Loucy (cell line): ENCODE data around the gene XPNPEP1.

Experiments used
- H2AFZ ChIP-seq: fragments of 200-600 bp; sonication (generic); 2 replicates; pipeline ENCODE4 v1.6.0; 2016; ENCODE audit warnings: antibody characterized with exemption, mild to moderate bottlenecking, low read length, moderate library complexity
- H3F3A ChIP-seq: fragments of 200-600 bp; 2 replicates; pipeline ENCODE4 v1.6.0; 2016; ENCODE audit warnings: antibody characterized with exemption, low read depth, mild to moderate bottlenecking
- H3K27me3 ChIP-seq: fragments of 200-600 bp; sonication (generic); 2 replicates; pipeline ENCODE4 v1.6.1; 2014; ENCODE audit warnings: low read length, mild to moderate bottlenecking; ENCODE audit not compliant: insufficient read depth, poor library complexity, severe bottlenecking
- H3K36me3 ChIP-seq: fragments of 200-600 bp; sonication (generic); 2 replicates; pipeline ENCODE4 v1.6.1; 2016; ENCODE audit warnings: low read length; ENCODE audit not compliant: insufficient read depth
- H3K4me1 ChIP-seq: fragments of 200-600 bp; sonication (generic); 2 replicates; pipeline ENCODE4 v1.5.1; 2014; ENCODE audit warnings: low read length, mild to moderate bottlenecking; ENCODE audit not compliant: insufficient read depth, poor library complexity, severe bottlenecking
- H3K4me2 ChIP-seq: fragments of 200-600 bp; sonication (generic); 2 replicates; pipeline ENCODE4 v1.6.0; 2014; ENCODE audit warnings: antibody characterized with exemption, low read length, low read depth, mild to moderate bottlenecking; ENCODE audit not compliant: poor library complexity, severe bottlenecking
- H3K4me3 ChIP-seq: fragments of 200-600 bp; sonication (generic); 2 replicates; pipeline ENCODE4 v1.5.1; 2014; ENCODE audit warnings: low read length, mild to moderate bottlenecking, mixed read lengths; ENCODE audit not compliant: poor library complexity, severe bottlenecking
- H3K79me2 ChIP-seq: fragments of 200-600 bp; sonication (generic); 2 replicates; pipeline ENCODE4 v1.6.1; 2014; ENCODE audit warnings: low read length; ENCODE audit not compliant: insufficient read depth
- H3K9ac ChIP-seq: fragments of 200-600 bp; sonication (generic); 2 replicates; pipeline ENCODE4 v1.6.0; 2014; ENCODE audit warnings: mild to moderate bottlenecking, low read depth, low read length, moderate library complexity; ENCODE audit not compliant: poor library complexity, severe bottlenecking
- H3K9me2 ChIP-seq: fragments of 200-600 bp; sonication (generic); replicated peaks from 2 replicates; pipeline ENCODE4 v1.6.1; 2016; ENCODE audit warnings: low read depth, low read length, mixed read lengths
- H3K9me3 ChIP-seq: fragments of 200-600 bp; sonication (generic); 2 replicates; pipeline ENCODE4 v1.6.1; 2014; ENCODE audit warnings: mild to moderate bottlenecking, antibody characterized with exemption, low read length, low read depth; ENCODE audit not compliant: insufficient read depth
- H4K20me1 ChIP-seq: fragments of 200-600 bp; sonication (generic); 2 replicates; pipeline ENCODE4 v1.6.0; 2014; ENCODE audit warnings: antibody characterized with exemption, low read length, mild to moderate bottlenecking; ENCODE audit not compliant: insufficient read depth, poor library complexity, severe bottlenecking
- EZH2phosphoT487 ChIP-seq: fragments of 200-600 bp; IDR thresholded peaks from 2 replicates; pipeline ENCODE4 v1.6.1; 2018; ENCODE audit warnings: antibody characterized with exemption, mild to moderate bottlenecking, moderate library complexity, borderline replicate concordance
- TF ChIP-seq, protein P1 (sequence below): fragments of 200-600 bp; sonication (generic); conservative IDR thresholded peaks from 2 replicates; pipeline ENCODE4 v1.5.1; 2014; ENCODE audit warnings: mild to moderate bottlenecking, antibody characterized with exemption, low read length

Gene XPNPEP1

DNA sequence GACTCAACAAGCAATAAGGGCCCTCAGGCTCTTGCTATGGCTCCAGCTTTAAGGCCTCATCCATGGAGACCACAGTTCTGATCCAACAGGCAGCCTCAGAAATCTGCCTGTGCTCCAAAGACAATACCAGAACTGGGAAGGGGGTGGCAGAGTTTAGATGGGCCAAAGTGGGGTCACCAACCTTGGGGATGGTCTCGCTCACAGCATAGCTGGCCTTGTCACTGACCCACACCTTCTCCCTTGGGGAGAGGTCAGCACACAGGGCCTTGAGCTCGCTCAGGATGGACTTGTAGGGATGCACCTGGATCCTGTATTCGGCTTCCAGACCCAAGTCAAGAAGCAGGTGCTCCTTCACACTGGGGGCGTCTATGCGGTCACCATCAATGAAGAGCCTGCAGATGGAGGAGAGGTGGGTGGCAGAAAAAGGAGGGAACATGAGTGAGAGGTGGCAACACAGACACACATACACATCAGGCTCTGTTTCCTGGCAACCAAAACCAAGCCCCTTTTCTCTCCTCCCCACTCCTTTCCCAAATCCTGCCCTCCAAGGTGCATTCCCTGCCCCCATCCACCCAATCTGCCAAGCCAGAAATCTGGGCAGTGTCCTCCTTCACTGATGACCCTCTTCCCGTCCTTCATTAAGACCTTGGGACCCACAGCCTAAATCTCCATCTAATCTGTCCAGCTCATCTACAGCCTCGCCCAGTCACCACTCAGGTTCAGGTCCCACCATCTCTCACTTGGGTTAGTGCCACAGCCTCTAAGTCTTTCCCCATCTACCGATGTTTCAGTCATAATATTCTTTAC is 40.9 kb downstream of the XPNPEP1 start:
- H3K9ac ChIP-seq = no peak overlapping the region
- H4K20me1 ChIP-seq = no peaks in the 10 kb centered on the region
- TF ChIP-seq, protein P1, sequence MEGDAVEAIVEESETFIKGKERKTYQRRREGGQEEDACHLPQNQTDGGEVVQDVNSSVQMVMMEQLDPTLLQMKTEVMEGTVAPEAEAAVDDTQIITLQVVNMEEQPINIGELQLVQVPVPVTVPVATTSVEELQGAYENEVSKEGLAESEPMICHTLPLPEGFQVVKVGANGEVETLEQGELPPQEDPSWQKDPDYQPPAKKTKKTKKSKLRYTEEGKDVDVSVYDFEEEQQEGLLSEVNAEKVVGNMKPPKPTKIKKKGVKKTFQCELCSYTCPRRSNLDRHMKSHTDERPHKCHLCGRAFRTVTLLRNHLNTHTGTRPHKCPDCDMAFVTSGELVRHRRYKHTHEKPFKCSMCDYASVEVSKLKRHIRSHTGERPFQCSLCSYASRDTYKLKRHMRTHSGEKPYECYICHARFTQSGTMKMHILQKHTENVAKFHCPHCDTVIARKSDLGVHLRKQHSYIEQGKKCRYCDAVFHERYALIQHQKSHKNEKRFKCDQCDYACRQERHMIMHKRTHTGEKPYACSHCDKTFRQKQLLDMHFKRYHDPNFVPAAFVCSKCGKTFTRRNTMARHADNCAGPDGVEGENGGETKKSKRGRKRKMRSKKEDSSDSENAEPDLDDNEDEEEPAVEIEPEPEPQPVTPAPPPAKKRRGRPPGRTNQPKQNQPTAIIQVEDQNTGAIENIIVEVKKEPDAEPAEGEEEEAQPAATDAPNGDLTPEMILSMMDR = no peak
- no peak for TF ChIP-seq EZH2phosphoT487
- no peaks in the 10 kb centered on the region for H3K9me2 ChIP-seq
- no peaks in the 10 kb centered on the region for H3K4me1 ChIP-seq
- no peaks in the 10 kb centered on the region for H3K9me3 ChIP-seq
- H3F3A ChIP-seq = no peaks in the 10 kb centered on the region
- H3K4me2 ChIP-seq = no peak overlapping the region
- no peaks in the 10 kb centered on the region for H3K27me3 ChIP-seq
- H3K4me3 ChIP-seq = no peak overlapping the region
- no peak overlapping the region for H2AFZ ChIP-seq
- H3K36me3 ChIP-seq = peaks cover 86% of the 10 kb centered on the region
- no peaks in the 10 kb centered on the region for H3K79me2 ChIP-seq

DNA sequence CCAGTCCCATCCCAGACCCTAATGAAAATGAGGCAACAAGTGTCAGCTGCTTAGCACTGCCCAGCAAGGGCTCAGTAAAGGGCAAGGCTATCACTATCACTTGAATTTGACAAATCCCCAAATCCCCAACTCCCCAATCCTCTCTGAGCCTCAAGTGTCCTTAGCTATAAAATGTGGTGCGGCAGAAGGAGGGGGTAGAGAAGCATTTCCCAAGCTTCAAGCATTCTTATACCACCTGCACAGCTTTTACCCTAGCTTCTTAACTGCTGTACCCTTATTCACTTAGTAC is 41.6 kb downstream of the XPNPEP1 start:
- H3K4me1 ChIP-seq = no peaks in the 10 kb centered on the region
- no peak overlapping the region for H2AFZ ChIP-seq
- H4K20me1 ChIP-seq = no peaks in the 10 kb centered on the region
- H3K9me3 ChIP-seq = no peaks in the 10 kb centered on the region
- H3K4me3 ChIP-seq = no peak overlapping the region
- no peaks in the 10 kb centered on the region for H3K27me3 ChIP-seq
- no peaks in the 10 kb centered on the region for H3K79me2 ChIP-seq
- no peaks in the 10 kb centered on the region for H3F3A ChIP-seq
- H3K9ac ChIP-seq = no peak overlapping the region
- H3K4me2 ChIP-seq = no peak overlapping the region
- H3K36me3 ChIP-seq = peaks cover 86% of the 10 kb centered on the region
- no peaks in the 10 kb centered on the region for H3K9me2 ChIP-seq
- no peak for TF ChIP-seq EZH2phosphoT487
- TF ChIP-seq, protein P1 = no peak

DNA sequence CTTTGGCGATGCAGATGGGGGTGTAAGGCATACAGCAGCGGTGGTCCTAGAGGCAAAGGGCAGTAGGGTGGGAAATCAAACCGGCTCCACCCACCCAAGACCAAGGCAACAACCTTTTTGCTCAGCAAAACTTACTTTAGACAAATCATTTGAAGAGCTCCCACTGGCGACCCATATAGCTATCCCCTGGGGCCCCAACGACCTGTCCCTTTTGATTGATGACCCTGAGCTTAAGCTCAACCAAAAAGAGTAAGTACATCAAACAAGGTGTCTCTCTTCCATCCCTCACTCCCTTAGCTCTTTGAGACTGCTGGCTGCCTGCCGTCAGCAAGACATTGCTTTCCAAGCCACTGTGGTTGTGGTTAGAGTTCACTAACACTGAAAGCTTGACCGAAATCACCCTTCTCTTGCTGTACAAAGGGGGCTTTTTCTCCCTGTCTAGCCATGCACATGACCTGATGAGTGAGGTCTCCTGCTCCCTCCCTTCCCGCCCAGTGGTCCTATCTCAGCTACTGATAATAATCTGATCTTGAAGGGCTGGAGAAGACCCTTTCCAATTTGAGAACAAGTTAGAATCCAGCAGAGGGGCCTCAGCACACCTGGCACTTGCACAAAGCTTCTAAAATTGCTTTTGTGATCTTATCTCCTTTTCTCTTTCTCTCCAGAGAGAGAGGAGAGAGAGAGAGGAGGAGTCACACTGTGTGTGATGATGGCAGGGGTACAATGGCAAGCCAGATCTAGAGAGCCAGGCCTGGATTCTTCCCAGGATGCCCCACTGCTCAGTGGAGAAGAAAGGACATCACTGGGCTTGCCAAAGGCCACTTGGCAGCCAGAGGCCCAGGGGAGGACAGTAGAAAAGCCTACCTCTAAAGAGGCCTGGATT is 42.2 kb downstream of the XPNPEP1 start:
- H3F3A ChIP-seq = no peaks in the 10 kb centered on the region
- H4K20me1 ChIP-seq = no peaks in the 10 kb centered on the region
- no peak overlapping the region for H3K4me3 ChIP-seq
- H2AFZ ChIP-seq = no peak overlapping the region
- no peak overlapping the region for H3K9ac ChIP-seq
- no peaks in the 10 kb centered on the region for H3K4me1 ChIP-seq
- no peaks in the 10 kb centered on the region for H3K9me3 ChIP-seq
- TF ChIP-seq EZH2phosphoT487 = no peak
- TF ChIP-seq, protein P1 = no peak
- H3K79me2 ChIP-seq = no peaks in the 10 kb centered on the region
- H3K27me3 ChIP-seq = no peaks in the 10 kb centered on the region
- H3K9me2 ChIP-seq = no peaks in the 10 kb centered on the region
- no peak overlapping the region for H3K4me2 ChIP-seq
- H3K36me3 ChIP-seq = peaks cover 86% of the 10 kb centered on the region
